A673 (cell line): ENCODE data around the gene RYR1. TPM values are rescaled to one million over a fixed set of nuclear protein-coding genes. Genes with fewer than 3 reads are reported as not detected.

Experiments used
- total RNA-seq: library from RNA; stranded (reverse); gene quantifications from 2 replicates; pipeline ENCODE4 v1.2.3, GENCODE V29; 2021

The RYR1 gene
- total RNA-seq, 1 experiment from 2014 or later = 0.28 TPM

Other genes starting within 250 kb of the RYR1 start
- gene DPF1, start 209.5 kb upstream of the RYR1 start, total RNA-seq = 6.3 and 8.1 TPM in 2 replicates
- 1.1 TPM in 1 of 2 replicates, not detected in the other for gene PPP1R14A, start 177.3 kb upstream of the RYR1 start, total RNA-seq
- gene SPINT2, start 169.1 kb upstream of the RYR1 start, total RNA-seq = 0.42 TPM in 1 of 2 replicates, not detected in the other
- not detected in 2 replicates for gene C19orf33, start 129.4 kb upstream of the RYR1 start, total RNA-seq
- gene YIF1B, start 117.7 kb upstream of the RYR1 start, total RNA-seq = 57.6 and 66.2 TPM in 2 replicates
- gene KCNK6, start 113.8 kb upstream of the RYR1 start, total RNA-seq = 0.11 TPM in 1 of 2 replicates, not detected in the other
- 1.2 and 1.3 TPM in 2 replicates for gene CATSPERG, start 97.9 kb upstream of the RYR1 start, total RNA-seq
- gene PSMD8, start 59.1 kb upstream of the RYR1 start, total RNA-seq = 303 and 321 TPM in 2 replicates
- gene GGN, start 45.7 kb upstream of the RYR1 start, total RNA-seq = 0.83 and 1.3 TPM in 2 replicates
- 6.2 and 6.8 TPM in 2 replicates for gene SPRED3, start 45.0 kb upstream of the RYR1 start, total RNA-seq
- 11.8 and 12.1 TPM in 2 replicates for gene FAM98C, start 30.6 kb upstream of the RYR1 start, total RNA-seq
- not detected in 2 replicates for gene RASGRP4, start 7.5 kb upstream of the RYR1 start, total RNA-seq
- gene MAP4K1, start 184.3 kb downstream of the RYR1 start, total RNA-seq = 1.5 and 3.5 TPM in 2 replicates
- 316 and 338 TPM in 2 replicates for gene EIF3K, start 185.5 kb downstream of the RYR1 start, total RNA-seq
- gene ACTN4, start 214.0 kb downstream of the RYR1 start, total RNA-seq = 370 and 397 TPM in 2 replicates